Peyer's patch (tissue), 4 donors: Measurements from ENCODE around the gene P2RY8.

Experiments
- POLR2A ChIP-seq, 2 donors: fragments of 450-650 bp; IDR thresholded peaks; one replicate each; pipeline ENCODE4 v1.5.1; 2017; ENCODE audit warnings: antibody characterized with exemption in 2 of 2, mild to moderate bottlenecking in 2 of 2, moderate library complexity in 2 of 2
- TF ChIP-seq, protein P1 (sequence below), 6 experiments: fragments of 450-650 bp in 4 of 6; fragments of 200-600 bp in 2 of 6; sonication (generic) in 1 of 6; IDR thresholded peaks; one replicate each; pipeline ENCODE4 v1.5.1; 2017 to 2019; ENCODE audit warnings: antibody characterized with exemption in 6 of 6, mild to moderate bottlenecking in 3 of 6, moderate library complexity in 1 of 6

DNA sequence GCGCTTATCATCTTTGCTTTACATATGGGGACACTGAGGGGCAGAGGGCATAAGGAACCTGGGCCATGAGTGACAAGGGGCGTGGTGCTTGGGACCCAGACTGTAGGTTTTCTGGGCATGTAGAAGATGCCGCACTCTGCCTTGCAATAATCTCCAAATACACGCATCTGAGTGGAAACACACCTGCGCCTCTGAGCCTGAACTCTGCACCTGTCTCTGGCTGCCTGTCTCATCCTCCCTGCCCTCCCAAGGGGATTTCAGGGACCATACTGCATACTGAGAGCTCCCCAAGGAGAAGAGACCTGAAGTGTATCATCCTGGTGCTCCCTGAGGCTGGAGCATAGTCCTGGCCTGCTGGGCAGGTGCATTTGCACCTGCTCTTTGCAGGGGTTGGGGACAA lies 49.6 kb downstream of the P2RY8 start:
- no peak for TF ChIP-seq POLR2A (IDR thresholded peaks at IDR 0.05)
- TF ChIP-seq, protein P1, sequence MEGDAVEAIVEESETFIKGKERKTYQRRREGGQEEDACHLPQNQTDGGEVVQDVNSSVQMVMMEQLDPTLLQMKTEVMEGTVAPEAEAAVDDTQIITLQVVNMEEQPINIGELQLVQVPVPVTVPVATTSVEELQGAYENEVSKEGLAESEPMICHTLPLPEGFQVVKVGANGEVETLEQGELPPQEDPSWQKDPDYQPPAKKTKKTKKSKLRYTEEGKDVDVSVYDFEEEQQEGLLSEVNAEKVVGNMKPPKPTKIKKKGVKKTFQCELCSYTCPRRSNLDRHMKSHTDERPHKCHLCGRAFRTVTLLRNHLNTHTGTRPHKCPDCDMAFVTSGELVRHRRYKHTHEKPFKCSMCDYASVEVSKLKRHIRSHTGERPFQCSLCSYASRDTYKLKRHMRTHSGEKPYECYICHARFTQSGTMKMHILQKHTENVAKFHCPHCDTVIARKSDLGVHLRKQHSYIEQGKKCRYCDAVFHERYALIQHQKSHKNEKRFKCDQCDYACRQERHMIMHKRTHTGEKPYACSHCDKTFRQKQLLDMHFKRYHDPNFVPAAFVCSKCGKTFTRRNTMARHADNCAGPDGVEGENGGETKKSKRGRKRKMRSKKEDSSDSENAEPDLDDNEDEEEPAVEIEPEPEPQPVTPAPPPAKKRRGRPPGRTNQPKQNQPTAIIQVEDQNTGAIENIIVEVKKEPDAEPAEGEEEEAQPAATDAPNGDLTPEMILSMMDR (IDR thresholded peaks at IDR 0.05) = no peak
